AG08396 (cell line): Measurements from ENCODE around the gene LTA4H.
"Not testable (repeated sequence)": the region's sequence is repeated elsewhere in the genome, so short reads cannot be mapped to it uniquely, and the experiment has no call there.

Experiments
- DNase-seq: peaks from one replicate; pipeline ENCODE4 v3.0.0; 2012; ENCODE audit warnings: low spot score, mixed read lengths

Gene LTA4H

DNA sequence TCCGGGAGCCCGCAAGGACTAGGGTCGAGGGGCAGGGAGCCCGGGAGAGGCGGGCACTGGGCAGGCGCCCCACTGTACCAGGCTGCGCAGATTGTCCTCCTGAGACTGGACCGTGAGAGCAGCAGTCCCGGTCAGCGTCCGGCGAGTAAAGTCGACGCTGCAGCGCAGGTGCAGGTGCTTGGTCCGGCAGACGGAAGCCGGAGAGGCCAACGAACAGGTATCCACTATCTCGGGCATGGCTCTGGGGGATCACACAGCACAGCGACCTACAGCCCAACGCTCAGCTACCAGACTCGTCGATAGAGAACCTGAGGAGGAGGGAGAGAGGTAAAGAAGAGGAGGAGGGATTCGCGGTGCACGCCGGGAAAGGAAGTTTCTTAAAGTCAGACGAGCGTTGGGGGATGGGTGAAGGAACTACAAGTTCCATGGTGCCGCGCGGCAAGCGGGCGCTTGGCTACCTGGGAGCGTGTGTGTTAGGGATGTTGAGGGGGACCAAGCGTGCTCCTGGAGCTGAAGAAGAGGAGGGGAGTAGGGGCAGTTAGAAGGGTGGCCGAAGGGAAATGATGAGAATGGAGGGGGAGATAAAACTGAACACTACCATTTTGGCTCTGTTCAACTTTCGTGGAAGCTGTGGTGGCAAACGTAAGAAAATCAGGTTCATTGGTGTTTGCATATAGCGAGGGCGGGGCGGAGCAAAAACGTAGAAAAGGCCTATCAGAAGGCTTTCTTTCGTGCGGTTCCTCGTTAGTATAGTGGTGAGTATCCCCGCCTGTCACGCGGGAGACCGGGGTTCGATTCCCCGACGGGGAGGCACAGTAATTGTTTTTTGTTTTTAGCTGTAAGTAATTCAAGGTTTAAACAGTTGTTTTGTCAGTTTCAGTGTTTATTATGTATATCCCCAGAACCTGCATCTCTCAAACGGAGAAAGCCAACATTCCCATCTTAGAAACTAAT is at the start of gene LTA4H:
Gene LTA4H, minus strand, starts transcription at position 305 of the 954 bp plus-strand sequence. Its CDS starts 68 bp downstream, at position 237.
- peak; percentile 93 for DNase-seq

DNA sequence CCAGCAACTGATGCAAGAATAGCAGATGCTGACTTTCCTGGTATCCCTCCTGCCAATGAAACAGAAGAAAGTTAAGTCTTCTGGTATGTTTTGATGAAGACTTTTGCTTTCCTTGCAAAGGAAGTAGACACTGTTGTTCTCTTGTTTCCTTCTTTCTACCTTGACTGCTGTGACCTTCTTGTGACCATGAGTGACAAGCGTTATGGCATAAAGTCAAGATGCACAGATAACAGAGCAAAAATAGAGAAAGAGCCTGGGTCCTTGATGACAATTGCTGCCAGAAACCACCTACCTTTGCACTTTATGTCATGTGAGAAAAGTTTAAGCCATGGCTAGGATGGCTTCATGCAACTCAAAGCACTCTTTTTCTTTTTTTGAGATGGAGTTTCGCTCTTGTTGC is 49.2 kb upstream of the LTA4H start:
- no peak for DNase-seq

DNA sequence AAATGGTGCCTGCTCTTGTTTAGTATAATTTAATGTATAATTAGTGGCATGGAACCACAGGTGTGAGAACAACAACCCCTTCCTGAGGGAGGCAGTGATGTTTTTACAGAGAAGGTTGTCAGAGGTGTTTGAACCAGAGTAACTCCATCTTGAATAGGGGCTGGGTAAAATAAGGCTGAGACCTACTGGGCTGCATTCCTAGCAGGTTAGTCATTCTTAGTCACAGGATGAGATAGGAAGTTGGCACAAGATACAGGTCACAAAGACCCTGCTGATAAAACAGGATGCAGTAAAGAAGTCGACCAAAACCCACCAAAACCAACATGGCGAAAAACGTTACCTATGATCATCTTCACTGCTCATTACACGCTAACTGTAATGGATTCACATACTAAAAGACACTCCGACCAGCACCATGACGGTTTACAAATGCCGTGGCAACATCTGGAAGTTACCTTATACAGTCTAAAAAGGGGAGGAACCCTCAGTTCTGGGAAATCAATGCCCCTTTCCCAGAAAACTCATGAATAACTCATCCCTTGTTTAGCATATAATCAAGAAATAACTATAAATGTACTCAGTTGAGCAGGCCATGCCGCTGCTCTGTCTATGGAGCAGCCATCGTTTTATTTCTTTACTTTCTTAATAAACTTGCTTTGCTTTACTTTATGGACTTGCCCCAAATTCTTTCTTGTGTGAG is 47.8 kb upstream of the LTA4H start:
- no peak for DNase-seq

DNA sequence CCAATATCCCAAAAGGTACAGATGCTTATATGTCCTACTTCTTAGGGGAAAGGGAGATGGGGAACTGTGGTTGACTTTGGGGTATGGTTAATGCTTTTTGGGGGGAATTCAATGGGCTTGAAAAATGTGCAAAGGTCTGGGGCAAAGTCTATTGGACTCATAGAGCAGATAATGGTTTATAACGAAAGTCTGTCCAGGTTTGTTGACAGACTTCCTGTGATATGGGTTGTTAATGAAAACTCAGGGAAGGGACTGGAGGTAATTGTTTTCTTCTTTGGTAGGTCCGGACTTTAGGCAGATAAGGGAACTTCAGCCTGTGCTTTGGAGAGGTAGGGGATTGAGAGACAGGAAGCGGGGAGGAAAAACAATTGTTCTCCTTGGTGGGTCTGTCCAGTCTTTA is 46.2 kb upstream of the LTA4H start:
- no peak for DNase-seq

DNA sequence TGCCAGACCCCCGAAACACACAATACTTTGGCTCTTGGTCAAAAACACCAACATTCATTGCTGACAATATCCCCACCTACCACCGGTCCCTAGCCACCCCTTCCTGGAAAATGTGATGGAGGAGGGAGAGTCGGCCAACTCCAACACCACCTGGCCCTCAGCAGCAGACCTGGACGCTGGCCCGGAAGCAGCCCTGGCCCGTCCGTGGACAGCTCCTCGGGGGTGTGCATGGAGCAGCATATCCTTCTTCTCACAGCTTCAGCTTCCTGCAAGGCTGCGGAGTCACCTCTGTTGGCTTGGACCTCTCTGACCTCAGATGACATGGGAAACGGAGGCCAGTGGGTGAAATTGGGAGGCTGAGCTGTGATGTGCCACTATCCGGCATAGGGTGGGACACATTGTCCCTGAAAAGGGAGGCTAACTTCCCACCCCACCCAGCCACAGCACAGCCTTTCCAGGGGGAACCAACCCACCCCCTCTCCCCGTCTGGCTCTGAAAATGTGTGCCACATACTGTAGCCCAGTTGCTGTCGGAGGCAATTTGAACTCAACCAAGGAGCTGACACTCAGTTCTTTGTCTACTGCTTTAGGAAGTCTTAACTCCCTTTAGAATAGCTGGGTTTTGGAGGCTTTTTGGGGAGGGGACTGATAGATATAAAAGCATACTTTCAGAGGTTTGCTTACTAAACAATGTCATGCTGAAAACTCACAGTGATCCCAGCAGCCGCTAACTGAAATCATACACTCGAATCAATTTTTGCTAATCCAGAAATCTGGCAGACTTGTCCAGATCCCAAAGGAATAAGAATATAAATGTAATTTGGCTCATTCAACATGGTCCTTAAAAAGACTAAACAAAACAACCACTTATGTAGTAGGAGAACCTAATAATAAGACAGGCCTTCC is 43.1 kb upstream of the LTA4H start:
- no peak for DNase-seq

DNA sequence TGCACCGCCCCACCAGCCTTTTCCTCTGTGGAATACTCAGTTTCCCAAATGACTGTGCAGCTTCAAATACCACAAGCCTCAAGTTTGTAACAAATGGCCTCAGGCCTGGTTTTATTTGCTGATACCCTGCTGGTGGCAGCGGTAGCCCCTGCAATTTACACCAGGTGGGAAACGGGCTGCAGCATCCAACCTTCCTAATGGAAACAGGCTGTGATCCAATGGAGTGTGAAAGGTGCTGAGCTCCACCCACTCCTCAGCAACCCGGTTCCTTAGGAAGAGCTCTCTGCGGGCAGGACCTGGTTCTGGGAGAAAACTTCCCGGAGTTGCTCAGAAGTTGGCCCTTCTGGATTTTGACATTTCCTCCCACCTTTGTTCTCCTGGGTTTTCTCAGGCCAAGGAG is 41.7 kb upstream of the LTA4H start:
- no peak for DNase-seq

DNA sequence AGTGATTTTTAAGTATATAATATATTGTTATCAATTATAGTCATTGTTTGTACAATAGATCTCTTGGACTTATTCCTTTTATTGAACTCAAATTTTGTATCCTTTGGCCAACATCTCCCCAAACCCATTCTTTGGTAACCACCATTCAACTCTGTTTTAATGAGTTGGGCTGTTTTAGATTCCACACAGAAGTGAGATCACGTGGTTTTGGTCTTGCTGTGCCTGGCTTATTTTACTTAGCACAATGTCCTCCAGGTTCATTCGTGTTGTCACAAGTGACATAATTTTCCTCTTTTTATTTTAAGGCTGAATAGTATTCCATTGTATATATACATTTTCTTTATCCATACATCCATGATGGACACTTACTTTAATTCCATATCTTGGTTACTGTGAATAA is 40.2 kb upstream of the LTA4H start:
- no peak for DNase-seq

DNA sequence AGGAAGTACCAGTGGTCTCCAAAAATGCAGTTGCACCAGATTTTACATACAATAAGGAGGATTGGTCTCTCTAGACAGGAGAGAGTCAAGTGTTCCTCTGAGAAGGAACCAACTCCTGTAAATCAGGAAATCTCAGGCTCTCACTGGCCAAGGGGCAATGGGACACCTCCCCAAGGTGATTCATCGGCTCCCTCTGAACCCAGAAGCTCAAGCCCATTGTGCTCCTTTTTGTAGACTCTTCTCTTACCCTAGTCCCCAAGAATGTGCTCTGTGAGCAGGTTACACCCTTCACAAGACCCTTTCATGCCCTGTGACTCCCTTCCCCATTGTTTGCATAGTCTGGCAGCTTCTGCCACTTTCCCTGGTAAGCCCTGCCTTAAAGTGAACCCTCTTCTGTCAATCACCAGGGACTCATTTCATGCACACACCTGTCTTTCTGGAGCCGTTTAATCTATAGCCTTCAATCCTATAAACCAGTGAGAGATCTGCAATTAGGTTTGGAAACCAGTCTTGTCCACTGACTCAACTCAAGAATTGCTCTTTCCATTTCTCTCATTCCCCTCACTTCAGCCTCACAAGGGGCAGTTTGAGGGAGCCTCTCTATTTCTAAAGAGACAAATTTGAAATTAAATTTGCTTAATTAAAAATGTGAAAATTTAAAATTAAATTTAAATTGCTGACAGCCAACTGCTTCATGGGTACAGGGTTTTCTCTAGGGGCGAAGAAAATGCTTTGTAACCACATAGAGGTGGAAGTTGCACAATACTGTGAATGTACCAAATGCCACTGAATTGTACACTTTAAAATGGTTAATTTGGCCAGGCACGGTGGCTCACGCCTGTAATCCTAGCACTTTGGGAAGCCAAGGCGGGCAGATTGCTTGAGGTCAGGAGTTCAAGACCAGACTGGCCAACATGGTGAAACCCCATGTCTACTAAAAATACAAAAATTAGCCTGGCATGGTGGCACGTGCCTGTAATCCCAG is 38.3 kb upstream of the LTA4H start:
- no peak for DNase-seq

DNA sequence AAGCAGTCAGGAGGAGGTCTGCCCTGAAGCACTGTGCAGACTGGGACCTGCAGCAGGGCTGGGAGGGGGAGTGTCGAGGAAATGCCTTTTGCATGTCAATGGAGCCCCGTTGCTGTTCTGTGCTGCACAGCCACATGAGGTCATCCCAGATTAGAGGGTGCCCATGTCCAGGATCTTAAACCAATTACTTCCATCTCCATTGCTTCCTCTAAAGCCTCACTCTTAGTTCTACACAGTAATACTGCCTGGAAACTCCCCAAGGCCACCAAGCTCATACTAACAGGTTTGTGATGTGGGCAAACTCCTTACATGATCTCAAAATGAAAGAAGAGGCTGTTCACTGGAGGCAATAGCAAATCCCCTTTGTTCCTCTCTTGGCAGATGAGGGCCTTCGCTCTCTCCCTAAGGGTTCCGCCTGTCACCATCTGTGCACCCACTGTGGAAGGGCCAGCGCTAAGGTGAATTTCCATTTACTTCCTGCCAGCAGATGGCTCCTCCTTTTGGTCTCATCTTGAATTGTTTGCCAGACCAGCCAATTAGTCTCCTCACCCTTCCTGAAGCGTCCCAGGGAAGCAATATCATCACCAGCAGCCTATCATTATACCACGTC is 35.4 kb upstream of the LTA4H start:
- no peak for DNase-seq

DNA sequence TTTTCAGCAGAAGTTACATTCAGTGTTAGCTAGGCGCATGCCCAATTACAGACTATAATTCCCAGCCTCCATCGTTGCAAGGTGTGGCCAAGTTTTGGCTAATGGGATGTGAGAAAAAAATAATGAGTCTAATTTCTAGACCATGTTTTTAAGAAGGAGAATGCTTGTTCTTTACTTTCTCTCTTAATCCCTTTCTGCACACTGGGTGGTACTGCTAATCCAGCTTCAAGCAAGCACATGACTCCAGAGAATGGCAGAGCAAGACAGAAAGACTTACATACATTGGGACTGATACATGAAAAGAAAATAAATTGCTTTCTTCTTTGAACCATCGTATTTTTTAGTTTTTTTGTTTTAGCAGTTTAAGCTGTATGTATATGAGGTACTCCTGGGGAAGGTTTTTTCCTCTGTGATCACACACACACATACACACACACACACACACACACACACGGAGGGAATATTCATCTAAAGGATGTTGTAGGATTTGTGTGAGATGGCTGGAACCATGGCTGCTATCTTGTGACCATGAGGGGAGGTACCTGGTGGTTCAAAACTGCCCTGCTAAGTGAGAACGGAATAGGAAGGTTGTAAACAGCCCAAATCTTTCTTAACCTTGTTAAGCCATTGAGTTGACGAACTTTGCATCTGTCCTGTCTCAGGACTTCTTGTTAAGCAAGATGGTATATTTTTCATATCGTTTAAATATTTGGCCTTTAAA is 34.3 kb upstream of the LTA4H start:
- DNase-seq = no peak

DNA sequence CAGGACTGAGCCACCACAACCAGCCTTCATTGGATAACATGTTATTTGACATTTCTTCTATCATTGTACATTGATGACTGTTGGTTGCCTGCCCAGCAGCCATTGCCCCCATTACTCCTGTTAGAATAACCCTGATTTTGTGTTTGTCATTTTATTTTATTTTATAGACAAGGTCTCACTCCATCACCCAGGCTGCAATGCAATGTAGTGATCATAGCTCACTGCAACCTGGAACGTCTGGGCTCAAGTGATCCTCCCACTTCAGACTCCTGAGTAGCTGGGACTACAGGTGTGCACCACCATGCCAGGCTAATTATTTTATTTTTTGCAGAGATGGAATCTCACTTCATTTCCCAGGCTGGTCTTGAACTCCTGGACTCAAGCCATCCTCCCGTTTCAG is 33.2 kb upstream of the LTA4H start:
- no peak for DNase-seq

DNA sequence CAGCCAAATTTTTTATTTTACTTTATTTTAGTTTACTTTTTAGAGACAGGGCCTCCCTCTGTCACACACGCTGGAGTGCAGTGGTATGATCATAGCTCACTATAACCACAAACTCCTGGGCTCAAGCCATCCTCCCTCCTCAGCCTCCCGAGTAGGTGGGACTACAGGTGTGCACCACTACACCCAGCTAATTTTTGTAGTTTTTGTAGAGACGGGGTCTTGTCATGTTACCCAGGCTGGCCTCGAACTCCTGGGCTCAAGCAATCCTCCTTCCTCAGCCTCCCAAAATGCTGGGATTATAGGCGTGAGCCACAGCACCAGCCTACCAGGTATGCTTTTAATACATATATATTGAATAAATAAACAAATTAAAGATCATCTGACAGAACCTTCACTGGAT is 32.7 kb upstream of the LTA4H start:
- no peak for DNase-seq

DNA sequence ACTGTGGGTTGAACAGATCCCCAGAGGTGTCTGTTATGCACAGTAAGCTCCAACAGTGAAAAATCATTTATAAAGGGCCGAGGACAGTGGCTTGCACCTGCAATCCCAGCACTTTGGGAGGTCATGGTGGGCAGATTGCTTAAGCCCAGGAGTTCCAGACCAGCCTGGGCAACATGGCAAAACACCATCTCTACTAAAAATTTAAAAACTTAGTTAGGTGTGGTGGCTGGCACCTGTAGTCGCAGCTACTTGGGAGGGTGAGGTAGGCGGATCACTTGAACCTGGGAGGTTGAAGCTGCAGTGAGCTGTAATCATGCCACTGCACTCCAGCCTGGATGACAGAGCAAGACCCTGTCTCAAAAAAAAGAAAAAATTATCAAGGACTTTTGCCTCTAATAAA is 30.4 kb upstream of the LTA4H start:
- DNase-seq = not testable (repeated sequence)

DNA sequence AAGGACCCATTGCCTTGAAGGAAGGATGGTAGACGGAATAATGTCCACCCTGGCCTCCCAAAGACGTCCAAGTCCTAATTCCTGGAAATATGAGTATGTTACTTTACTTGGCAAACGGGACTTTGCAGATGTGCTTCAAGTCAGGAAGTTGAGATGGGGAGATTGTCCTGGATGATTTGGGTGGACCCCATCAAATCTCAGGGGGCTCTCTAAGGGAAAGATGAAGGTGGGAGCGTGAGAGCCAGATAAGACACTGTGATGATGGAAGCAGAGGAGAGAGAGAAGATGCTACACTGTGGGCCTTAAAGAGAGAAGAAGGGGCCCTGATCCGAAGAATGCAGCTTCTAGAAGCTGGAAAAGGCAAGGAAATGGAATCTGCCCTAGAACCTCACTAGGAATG is 29.6 kb upstream of the LTA4H start:
- no peak for DNase-seq

DNA sequence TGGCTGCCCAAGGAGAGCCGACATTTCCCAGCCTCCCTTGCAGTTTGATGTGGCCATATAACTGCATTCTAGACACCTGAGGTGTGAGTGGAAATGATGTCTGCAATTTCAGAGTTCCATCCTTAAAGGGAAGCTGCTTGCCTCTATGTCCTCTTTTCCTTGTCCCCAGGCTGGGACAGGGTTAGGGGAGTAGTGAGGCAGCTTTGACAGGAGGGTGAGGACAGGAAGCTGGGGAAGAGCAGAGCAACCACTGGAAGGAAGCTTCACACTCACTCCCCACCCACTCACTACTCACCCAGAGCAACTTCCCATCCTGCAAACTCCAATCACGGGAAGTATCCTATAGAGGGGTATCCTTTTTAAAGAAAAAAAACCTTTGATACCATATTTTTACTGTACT is 28.9 kb upstream of the LTA4H start:
- no peak for DNase-seq

DNA sequence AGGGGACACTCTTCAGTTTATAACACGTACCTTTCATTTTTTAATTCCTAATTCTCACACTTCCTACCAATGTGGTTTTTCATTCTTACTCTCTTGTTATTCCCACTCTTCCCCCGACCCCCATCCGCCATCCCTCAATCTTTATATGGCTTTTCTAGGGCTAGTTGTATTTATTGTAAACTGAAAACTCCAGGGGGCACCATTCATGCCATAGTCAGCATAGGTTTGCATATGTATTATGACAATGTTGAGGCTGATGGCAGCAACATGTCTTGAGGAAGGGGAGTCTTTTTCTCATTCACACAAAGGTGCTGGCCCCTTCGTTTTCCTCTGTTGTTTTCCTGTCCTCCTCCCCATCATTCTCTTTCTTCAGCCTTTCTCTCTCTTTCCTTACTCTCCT is 27.7 kb upstream of the LTA4H start:
- no peak for DNase-seq

DNA sequence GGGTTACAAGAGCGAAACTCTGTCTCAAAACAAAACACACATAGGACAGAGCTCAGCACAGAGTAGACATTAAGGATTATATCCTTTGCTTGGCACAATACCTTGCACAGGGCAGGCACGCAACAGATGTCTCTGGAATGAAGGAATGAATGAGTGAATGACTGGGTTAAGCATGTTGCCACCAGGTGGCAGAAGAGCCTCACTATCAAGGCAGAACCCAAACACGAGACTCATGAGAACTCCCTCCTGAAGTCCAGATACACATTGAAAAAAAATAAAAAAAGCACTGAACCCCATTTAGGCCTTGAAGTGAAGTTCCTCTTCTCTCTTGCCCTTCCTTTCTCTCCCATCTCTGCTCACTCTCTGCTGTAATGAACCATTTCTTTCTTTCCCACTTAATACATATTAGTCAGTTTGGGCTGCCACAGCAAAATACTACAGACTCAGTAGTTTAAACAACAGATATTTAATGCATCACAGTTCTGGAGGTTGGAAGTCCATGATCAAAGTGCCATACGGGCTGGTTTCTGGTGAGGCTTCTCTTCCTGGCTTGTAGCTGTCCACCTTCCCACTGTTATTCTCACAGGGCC is 26.6 kb upstream of the LTA4H start:
- DNase-seq = peak; percentile 78

DNA sequence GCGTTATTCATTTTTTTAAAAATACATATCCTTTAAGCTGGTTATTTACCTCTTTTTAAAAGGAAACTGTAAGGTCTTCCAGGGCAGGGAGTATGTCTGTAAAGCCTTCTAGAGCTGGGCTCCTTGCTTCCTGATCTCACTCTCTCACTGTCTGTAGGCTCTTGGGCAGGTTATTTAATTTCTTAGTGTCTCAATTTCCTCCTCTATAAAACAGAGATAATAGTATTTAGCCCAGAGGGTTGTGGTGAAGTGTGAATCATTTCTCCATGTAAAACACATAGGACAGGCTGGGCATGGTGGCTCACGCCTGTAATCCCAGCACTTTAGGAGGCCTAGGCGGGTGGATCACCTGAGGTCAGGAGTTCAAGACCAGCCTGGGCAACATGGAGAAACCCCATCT is 25.9 kb upstream of the LTA4H start:
- no peak for DNase-seq

DNA sequence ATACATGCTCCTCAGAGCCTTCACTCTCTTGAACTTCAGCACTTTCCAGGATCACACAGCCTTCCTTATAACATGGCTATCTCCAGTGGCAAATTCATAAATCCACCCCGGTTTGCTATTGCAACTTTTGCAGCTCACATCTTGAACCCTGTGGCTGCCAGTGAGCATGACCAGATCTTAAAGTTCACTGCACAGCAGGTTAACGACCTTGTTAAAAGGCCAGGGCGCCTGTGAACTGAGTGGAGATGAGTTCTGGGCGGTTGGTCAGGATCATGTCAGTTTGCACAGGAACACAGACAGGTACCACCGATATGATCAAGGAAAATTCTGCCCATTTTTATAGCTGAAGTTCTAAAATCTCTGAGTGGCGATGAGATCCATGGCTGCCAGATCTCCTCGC is 24.7 kb upstream of the LTA4H start:
- DNase-seq = no peak
